Karpas-422 (cell line): Measurements from ENCODE around the gene UGT3A2. TPM values are rescaled to one million over a fixed set of nuclear protein-coding genes. Genes with fewer than 3 reads are reported as not detected.
"Not testable (repeated sequence)": the region's sequence is repeated elsewhere in the genome, so short reads cannot be mapped to it uniquely, and the experiment has no call there.

Experiments
- DNase-seq: peaks from one replicate; pipeline ENCODE4 v3.0.0-alpha.2; 2015
- H2AFZ ChIP-seq: fragments of 200-600 bp; sonication (generic); 2 replicates; pipeline ENCODE4 v1.6.1; 2014; ENCODE audit warnings: antibody characterized with exemption, low read length, mixed read lengths
- H3K27ac ChIP-seq: fragments of 200-600 bp; sonication (generic); 2 replicates; pipeline ENCODE4 v1.5.1; 2014; ENCODE audit warnings: mild to moderate bottlenecking, low read length, moderate library complexity
- H3K27me3 ChIP-seq: fragments of 200-600 bp; sonication (generic); 2 replicates; pipeline ENCODE4 v1.6.1; 2014; ENCODE audit warnings: low read length, mixed read lengths
- H3K36me3 ChIP-seq: fragments of 200-600 bp; sonication (generic); 2 replicates; pipeline ENCODE4 v1.6.1; 2014; ENCODE audit warnings: low read length, mixed read lengths; ENCODE audit not compliant: insufficient read depth
- H3K4me1 ChIP-seq: fragments of 200-600 bp; sonication (generic); 2 replicates; pipeline ENCODE4 v1.6.1; 2014; ENCODE audit warnings: mild to moderate bottlenecking, low read length, mixed read lengths
- H3K4me2 ChIP-seq: fragments of 200-600 bp; sonication (generic); 2 replicates; pipeline ENCODE4 v1.6.1; 2014; ENCODE audit warnings: low read length, low read depth, mild to moderate bottlenecking; ENCODE audit not compliant: poor library complexity, severe bottlenecking
- H3K4me3 ChIP-seq: fragments of 200-600 bp; sonication (generic); 2 replicates; pipeline ENCODE4 v1.5.1; 2014; ENCODE audit warnings: mild to moderate bottlenecking, antibody characterized with exemption, low read length, mixed read lengths
- H3K79me2 ChIP-seq: fragments of 200-600 bp; sonication (generic); 2 replicates; pipeline ENCODE4 v1.6.1; 2014; ENCODE audit warnings: mild to moderate bottlenecking, low read length, mixed read lengths
- H3K9ac ChIP-seq: fragments of 200-600 bp; sonication (generic); 2 replicates; pipeline ENCODE4 v1.6.0; 2014; ENCODE audit warnings: low read length
- H3K9me2 ChIP-seq: fragments of 200-600 bp; sonication (generic), shearing (Covaris generic); replicated peaks from 2 replicates; pipeline ENCODE4 v1.6.0; 2014; ENCODE audit warnings: mild to moderate bottlenecking, low read length, moderate library complexity; ENCODE audit not compliant: insufficient read depth
- H3K9me3 ChIP-seq: fragments of 300-700, 200-600 bp; sonication (generic); 2 replicates; pipeline ENCODE4 v1.6.1; 2014; ENCODE audit warnings: low read length, mixed read lengths
- H4K20me1 ChIP-seq: fragments of 200-600 bp; sonication (generic); 2 replicates; pipeline ENCODE4 v1.6.1; 2014; ENCODE audit warnings: mild to moderate bottlenecking, antibody characterized with exemption, low read length, low read depth; ENCODE audit not compliant: insufficient read depth
- total RNA-seq: library from RNA; depleted of rRNA; stranded (reverse); fragments of >200 nt; shearing (Covaris generic); gene quantifications from 2 replicates; pipeline ENCODE4 v1.2.3, GENCODE V29; 2014; ENCODE audit warnings: low replicate concordance

UGT3A2 gene
- total RNA-seq, 1 experiment from 2014 or later: not detected

GRCh38 chr5:36047384-36048160, 19.1 kb downstream of the UGT3A2 start:
- no peaks in the 10 kb centered on the region for H3K9me2 ChIP-seq
- H4K20me1 ChIP-seq: no peaks in the 10 kb centered on the region
- H3K9ac ChIP-seq: no peak overlapping the region
- H3K36me3 ChIP-seq: no peaks in the 10 kb centered on the region
- H3K4me1 ChIP-seq: no peaks in the 10 kb centered on the region
- H3K27ac ChIP-seq: no peak overlapping the region
- H3K9me3 ChIP-seq: no peaks in the 10 kb centered on the region
- H2AFZ ChIP-seq: no peak overlapping the region
- no peak for DNase-seq
- no peaks in the 10 kb centered on the region for H3K79me2 ChIP-seq
- no peak overlapping the region for H3K4me3 ChIP-seq
- H3K4me2 ChIP-seq: no peak overlapping the region
- no peaks in the 10 kb centered on the region for H3K27me3 ChIP-seq

DNA sequence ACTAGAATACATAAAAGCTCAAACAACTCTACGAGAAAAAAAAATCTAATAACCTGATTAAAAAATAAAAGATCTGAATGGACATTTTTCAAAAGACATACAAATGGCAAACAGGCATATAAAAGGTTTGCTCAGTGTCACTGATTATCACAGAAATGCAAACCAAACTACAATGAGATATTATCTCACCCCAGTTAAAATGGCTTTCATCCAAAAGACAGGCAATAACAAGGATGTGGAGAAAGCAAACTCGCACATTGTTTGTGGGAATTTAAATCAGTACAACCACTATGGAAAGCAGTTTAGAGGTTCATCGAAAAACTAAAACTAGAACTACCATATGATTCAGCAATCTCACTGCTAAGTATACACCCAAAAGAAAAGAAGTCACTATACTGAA, 20.8 kb downstream of the UGT3A2 start:
- no peaks in the 10 kb centered on the region for H3K9me2 ChIP-seq
- H3K4me3 ChIP-seq: no peak overlapping the region
- H3K9ac ChIP-seq: no peak overlapping the region
- no peak for DNase-seq
- no peak overlapping the region for H3K27ac ChIP-seq
- H3K27me3 ChIP-seq: no peaks in the 10 kb centered on the region
- H3K4me2 ChIP-seq: no peak overlapping the region
- no peaks in the 10 kb centered on the region for H3K4me1 ChIP-seq
- no peaks in the 10 kb centered on the region for H3K9me3 ChIP-seq
- H2AFZ ChIP-seq: no peak overlapping the region
- H3K36me3 ChIP-seq: no peaks in the 10 kb centered on the region
- H4K20me1 ChIP-seq: no peaks in the 10 kb centered on the region
- no peaks in the 10 kb centered on the region for H3K79me2 ChIP-seq

DNA sequence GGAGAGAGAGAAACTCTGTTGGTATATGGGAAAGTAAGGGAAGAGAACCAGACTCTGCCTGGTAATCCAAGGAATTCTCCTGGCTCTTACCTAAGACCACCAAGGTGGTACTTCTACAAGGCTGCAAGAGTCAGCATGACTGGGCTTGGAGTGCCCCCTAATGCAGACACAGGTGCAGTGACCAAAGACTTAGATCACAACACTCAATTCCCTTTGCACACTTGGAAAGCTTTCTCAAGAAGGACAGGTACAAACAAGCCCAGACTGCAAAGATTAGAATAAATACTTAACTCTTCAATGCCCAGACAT, 25.2 kb downstream of the UGT3A2 start:
- Histone ChIP-seq H3K4me3 (no peak overlapping the region), H3K4me2 (no peak overlapping the region), H3K27me3 (no peaks in the 10 kb centered on the region), H3K27ac (no peak overlapping the region), H3K79me2 (no peaks in the 10 kb centered on the region), H4K20me1 (no peaks in the 10 kb centered on the region), H3K9ac (no peak overlapping the region), H3K4me1 (no peaks in the 10 kb centered on the region), H3K9me2 (no peaks in the 10 kb centered on the region), H3K9me3 (no peaks in the 10 kb centered on the region), H3K36me3 (no peaks in the 10 kb centered on the region), H2AFZ (no peak overlapping the region)
- DNase-seq: peak; percentile 44

- Histone ChIP-seq H3K79me2 (no peaks in the 10 kb centered on the region), H4K20me1 (no peaks in the 10 kb centered on the region), H3K27ac (no peak overlapping the region), H3K4me2 (no peak overlapping the region), H3K9ac (no peak overlapping the region), H3K9me2 (no peaks in the 10 kb centered on the region), H3K9me3 (no peaks in the 10 kb centered on the region), H3K27me3 (no peaks in the 10 kb centered on the region), H2AFZ (no peak overlapping the region), H3K36me3 (no peaks in the 10 kb centered on the region), H3K4me1 (no peaks in the 10 kb centered on the region), H3K4me3 (no peak overlapping the region)
- no peak for DNase-seq
These were observed 25.8 kb downstream of the UGT3A2 start for GRCh38 chr5:36040651-36041536.

DNA sequence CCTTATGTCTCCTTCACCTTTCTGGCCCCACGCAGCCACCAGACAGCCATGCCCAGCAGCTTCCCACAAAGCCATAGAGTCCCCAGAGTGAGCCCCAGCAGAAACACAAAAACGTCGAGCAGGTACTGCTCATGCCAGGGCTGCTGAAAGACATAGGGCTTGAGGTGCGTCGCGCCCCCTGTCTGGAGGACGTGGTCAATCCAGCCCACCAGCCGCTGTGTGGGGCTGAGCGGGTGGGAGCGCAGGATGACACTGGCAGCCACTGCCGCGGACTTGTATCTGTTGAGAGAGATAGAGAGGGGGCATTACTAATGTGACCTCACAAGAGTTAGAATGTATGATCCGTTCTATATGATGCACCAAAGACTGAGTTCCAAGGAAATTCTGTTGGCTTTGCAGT, 31.0 kb downstream of the UGT3A2 start:
- no peaks in the 10 kb centered on the region for H3K27me3 ChIP-seq
- no peaks in the 10 kb centered on the region for H3K79me2 ChIP-seq
- no peak overlapping the region for H3K9ac ChIP-seq
- H4K20me1 ChIP-seq: no peaks in the 10 kb centered on the region
- H3K36me3 ChIP-seq: no peaks in the 10 kb centered on the region
- no peak overlapping the region for H3K4me2 ChIP-seq
- no peaks in the 10 kb centered on the region for H3K9me2 ChIP-seq
- no peak for DNase-seq
- no peak overlapping the region for H2AFZ ChIP-seq
- H3K27ac ChIP-seq: no peak overlapping the region
- no peaks in the 10 kb centered on the region for H3K9me3 ChIP-seq
- H3K4me3 ChIP-seq: no peak overlapping the region
- no peaks in the 10 kb centered on the region for H3K4me1 ChIP-seq

- not testable (repeated sequence) for H3K9me3 ChIP-seq, H3K27ac ChIP-seq, H3K4me2 ChIP-seq, H4K20me1 ChIP-seq, H3K79me2 ChIP-seq, DNase-seq, H3K36me3 ChIP-seq, H2AFZ ChIP-seq, H3K9me2 ChIP-seq, H3K4me1 ChIP-seq, H3K27me3 ChIP-seq, H3K9ac ChIP-seq, H3K4me3 ChIP-seq
These were observed 32.0 kb downstream of the UGT3A2 start for GRCh38 chr5:36034536-36035134.

GRCh38 chr5:36033486-36033885, 33.2 kb downstream of the UGT3A2 start:
- H3K36me3 ChIP-seq: no peaks in the 10 kb centered on the region
- no peaks in the 10 kb centered on the region for H3K9me2 ChIP-seq
- no peaks in the 10 kb centered on the region for H3K4me1 ChIP-seq
- H3K4me3 ChIP-seq: no peak overlapping the region
- H3K9ac ChIP-seq: no peak overlapping the region
- H2AFZ ChIP-seq: no peak overlapping the region
- no peaks in the 10 kb centered on the region for H3K9me3 ChIP-seq
- H3K27ac ChIP-seq: no peak overlapping the region
- no peaks in the 10 kb centered on the region for H4K20me1 ChIP-seq
- no peak for DNase-seq
- H3K27me3 ChIP-seq: no peaks in the 10 kb centered on the region
- no peak overlapping the region for H3K4me2 ChIP-seq
- H3K79me2 ChIP-seq: no peaks in the 10 kb centered on the region

GRCh38 chr5:36033047-36033446, 33.6 kb downstream of the UGT3A2 start:
- Histone ChIP-seq H4K20me1 (no peaks in the 10 kb centered on the region), H3K79me2 (no peaks in the 10 kb centered on the region), H3K9ac (no peak overlapping the region), H3K27ac (no peak overlapping the region), H3K4me3 (no peak overlapping the region), H3K36me3 (no peaks in the 10 kb centered on the region), H3K9me3 (no peaks in the 10 kb centered on the region), H2AFZ (no peak overlapping the region), H3K27me3 (no peaks in the 10 kb centered on the region), H3K9me2 (no peaks in the 10 kb centered on the region), H3K4me1 (no peaks in the 10 kb centered on the region), H3K4me2 (no peak overlapping the region)
- DNase-seq: no peak
